Daoy (cell line): ENCODE data around the gene MOSPD3. TPM values are rescaled to one million over a fixed set of nuclear protein-coding genes. Genes with fewer than 3 reads are reported as not detected.

Experiments used
- total RNA-seq: library from RNA; depleted of rRNA; stranded (reverse); fragments of >200 nt; shearing (Covaris generic); gene quantifications from 2 replicates; pipeline ENCODE4 v1.2.3, GENCODE V29; 2014; rRNA removed

MOSPD3 gene
- total RNA-seq, 1 experiment from 2014 or later = 9.7 TPM

Other genes with a start within 250 kb of the MOSPD3 start
- gene PILRA, start 239.1 kb upstream of the MOSPD3 start, total RNA-seq = 0.69 TPM in 1 of 2 replicates, not detected in the other
- gene ZCWPW1, start 183.8 kb upstream of the MOSPD3 start, total RNA-seq = 1.5 and 5.2 TPM in 2 replicates
- gene MEPCE, start 182.7 kb upstream of the MOSPD3 start, total RNA-seq = 65.9 and 79.5 TPM in 2 replicates
- 70.3 and 92.8 TPM in 2 replicates for gene PPP1R35, start 176.0 kb upstream of the MOSPD3 start, total RNA-seq
- 1.6 TPM in 1 of 2 replicates, not detected in the other for gene SPACDR, start 148.3 kb upstream of the MOSPD3 start, total RNA-seq
- 36.6 and 47.4 TPM in 2 replicates for gene TSC22D4, start 133.3 kb upstream of the MOSPD3 start, total RNA-seq
- 0.06 TPM in 1 of 2 replicates, not detected in the other for gene NYAP1, start 128.6 kb upstream of the MOSPD3 start, total RNA-seq
- gene AGFG2, start 73.3 kb upstream of the MOSPD3 start, total RNA-seq = 16.9 and 19.1 TPM in 2 replicates
- gene SAP25, start 38.6 kb upstream of the MOSPD3 start, total RNA-seq = 0.80 and 5.3 TPM in 2 replicates
- gene LRCH4, start 26.4 kb upstream of the MOSPD3 start, total RNA-seq = 32.2 and 41.0 TPM in 2 replicates
- 0.17 TPM in 1 of 2 replicates, not detected in the other for gene FBXO24, start 26.2 kb upstream of the MOSPD3 start, total RNA-seq
- gene PCOLCE, start 10.2 kb upstream of the MOSPD3 start, total RNA-seq = 21.3 and 32.9 TPM in 2 replicates
- 2.4 and 4.6 TPM in 2 replicates for gene TFR2, start 29.0 kb downstream of the MOSPD3 start, total RNA-seq
- gene ACTL6B, start 43.9 kb downstream of the MOSPD3 start, total RNA-seq = not detected in 2 replicates
- 58.9 and 77.1 TPM in 2 replicates for gene GNB2, start 61.2 kb downstream of the MOSPD3 start, total RNA-seq
- gene GIGYF1, start 81.7 kb downstream of the MOSPD3 start, total RNA-seq = 12.0 and 27.3 TPM in 2 replicates
- gene POP7, start 93.6 kb downstream of the MOSPD3 start, total RNA-seq = 146 and 197 TPM in 2 replicates
- gene EPO, start 107.9 kb downstream of the MOSPD3 start, total RNA-seq = not detected in 2 replicates
- not detected in 2 replicates for gene ZAN, start 121.1 kb downstream of the MOSPD3 start, total RNA-seq
- gene EPHB4, start 215.0 kb downstream of the MOSPD3 start, total RNA-seq = 57.5 and 62.5 TPM in 2 replicates
- gene SLC12A9, start 240.2 kb downstream of the MOSPD3 start, total RNA-seq = 14.1 and 18.1 TPM in 2 replicates